Hair follicle dermal papilla cell (primary cell): ENCODE results near the gene HSPB8. TPM values are rescaled to one million over a fixed set of nuclear protein-coding genes. Genes with fewer than 3 reads are reported as not detected.

Experiments used
- total RNA-seq: library from RNA; depleted of rRNA; stranded (reverse); fragments of >200 nt; gene quantifications from 2 replicates; pipeline ENCODE4 v1.2.3, GENCODE V29; 2012

The HSPB8 gene
- total RNA-seq: 1.1 and 5.5 TPM in 2 replicates

GRCh38 chr12:119178544-119179334 lies at the start of gene HSPB8:
HSPB8 (plus strand) TSS chr12:119178931; CDS start chr12:119179313, 382 bp downstream.

Other genes with a start within 250 kb of the HSPB8 start
- not detected in 2 replicates for gene SRRM4, start 197.4 kb upstream of the HSPB8 start, total RNA-seq
- not detected in 2 replicates for gene CCDC60, start 155.8 kb downstream of the HSPB8 start, total RNA-seq